Measurements from ENCODE around the gene PSMD13.
A peak's percentile ranks its signal among the peaks of the same experiment; 100 is the strongest.
"Not testable (repeated sequence)": the region's sequence is repeated elsewhere in the genome, so short reads cannot be mapped to it uniquely, and the experiment has no call there.

The PSMD13 gene

GRCh38 chr11:236774-237767 lies at the start of gene PSMD13:
TSS of gene PSMD13 (plus strand) at chr11:236976. CDS start at chr11:237050, 74 bp downstream.
- peak; percentile 96 for DNase-seq (ENCODE audit: low spot score)

- DNase-seq (ENCODE audit: low spot score): not testable (repeated sequence)
These were observed 47.5 kb upstream of the PSMD13 start for GRCh38 chr11:189200-189783.

GRCh38 chr11:189843-190311 lies 46.9 kb upstream of the PSMD13 start:
- DNase-seq (ENCODE audit: low spot score): not testable (repeated sequence)

GRCh38 chr11:190546-190945 lies 46.2 kb upstream of the PSMD13 start:
- not testable (repeated sequence) for DNase-seq (ENCODE audit: low spot score)

GRCh38 chr11:191490-192478 lies 45.0 kb upstream of the PSMD13 start:
- not testable (repeated sequence) for DNase-seq (ENCODE audit: low spot score)

- not testable (repeated sequence) for DNase-seq (ENCODE audit: low spot score)
These were observed 44.1 kb upstream of the PSMD13 start, which contains the start of gene SCGB1C1 for GRCh38 chr11:192674-193128. TSS of gene SCGB1C1 (plus strand) at chr11:193078. CDS start at chr11:193100, 22 bp downstream.

- not testable (repeated sequence) for DNase-seq (ENCODE audit: low spot score)
These were observed 43.3 kb upstream of the PSMD13 start for GRCh38 chr11:193481-193880.

- DNase-seq (ENCODE audit: low spot score): no peak
These were observed 39.7 kb upstream of the PSMD13 start for GRCh38 chr11:196786-197731.

GRCh38 chr11:197741-198235 lies 39.0 kb upstream of the PSMD13 start:
- no peak for DNase-seq (ENCODE audit: low spot score)

- DNase-seq (ENCODE audit: low spot score): no peak
These were observed 38.5 kb upstream of the PSMD13 start for GRCh38 chr11:198236-198806.

- no peak for DNase-seq (ENCODE audit: low spot score)
These were observed 37.7 kb upstream of the PSMD13 start for GRCh38 chr11:199004-199581.

GRCh38 chr11:199782-200181 lies 37.0 kb upstream of the PSMD13 start:
- DNase-seq (ENCODE audit: low spot score): no peak

- DNase-seq (ENCODE audit: low spot score): no peak
These were observed 36.4 kb upstream of the PSMD13 start for GRCh38 chr11:200224-201003.

GRCh38 chr11:201966-202365 lies 34.8 kb upstream of the PSMD13 start:
- DNase-seq (ENCODE audit: low spot score): no peak

- no peak for DNase-seq (ENCODE audit: low spot score)
These were observed 34.3 kb upstream of the PSMD13 start for GRCh38 chr11:202490-202889.

- DNase-seq (ENCODE audit: low spot score): no peak
These were observed 33.5 kb upstream of the PSMD13 start for GRCh38 chr11:203056-203944.

GRCh38 chr11:203945-204586 lies 32.7 kb upstream of the PSMD13 start:
- no peak for DNase-seq (ENCODE audit: low spot score)

Data from GM03348 (cell line).